ENCODE data around the gene ZNF57. TPM values are rescaled to one million over a fixed set of nuclear protein-coding genes. Genes with fewer than 3 reads are reported as not detected.
A peak's percentile ranks its signal among the peaks of the same experiment; 100 is the strongest.
"Not testable (repeated sequence)": the region's sequence is repeated elsewhere in the genome, so short reads cannot be mapped to it uniquely, and the experiment has no call there.

Gene ZNF57
- total RNA-seq, 3 donors from 2014 or later (not counting 1 experiment from before 2014, with no cell fraction given): 4.4 to 7.5 (median 4.7) TPM

DNA sequence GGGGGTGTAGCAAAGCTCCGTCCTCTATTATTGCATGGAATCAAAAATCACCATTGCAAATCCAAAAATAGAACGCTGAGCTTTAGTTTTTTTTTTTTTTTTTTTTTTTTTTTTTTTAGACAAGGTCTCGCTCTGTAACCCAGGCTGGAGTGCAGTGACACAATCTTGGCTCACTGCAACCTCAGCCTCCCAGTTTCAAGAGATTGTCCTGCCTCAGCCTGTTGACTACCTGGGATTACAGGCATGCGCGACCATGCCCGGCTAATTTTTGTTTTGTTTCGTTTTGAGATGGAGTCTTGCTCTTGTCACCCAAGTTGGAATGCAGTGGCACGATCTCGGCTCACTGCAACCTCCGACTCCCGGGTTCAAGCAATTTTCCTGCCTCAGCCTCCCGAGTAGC, 59.4 kb downstream of the ZNF57 start:
- ATAC-seq (no peak), DNase-seq (no peak)
- 93% methylated on average over 12 of the region's 12 CpGs for WGBS (ENCODE audit: insufficient coverage)
- H3K27me3 Mint-ChIP-seq (ENCODE audit: low read depth in 2 of 2): no peaks in the 10 kb centered on the region
- H3K4me1 Mint-ChIP-seq: no peaks in the 10 kb centered on the region
- H3K36me3 Mint-ChIP-seq: no peaks in the 10 kb centered on the region
- Histone ChIP-seq H3K9me3 (ENCODE audit: control insufficient read depth, insufficient read depth, low read length) (no peaks in the 10 kb centered on the region), H3K4me3 (ENCODE audit: low read length) (no peak overlapping the region), H3K4me1 (ENCODE audit: control insufficient read depth, insufficient read depth, low read length) (peaks cover 5% of the 10 kb centered on the region), H3K36me3 (ENCODE audit: control insufficient read depth, insufficient read depth, low read length) (no peaks in the 10 kb centered on the region), H3K27ac (ENCODE audit: low read length) (no peak overlapping the region), H3K27me3 (ENCODE audit: control insufficient read depth, insufficient read depth, low read length) (no peaks in the 10 kb centered on the region)
- intact Hi-C loops (cut with micrococcal nuclease): no loop called here
- no peak overlapping the region for H3K4me3 Mint-ChIP-seq
- no peak overlapping the region for H3K27ac Mint-ChIP-seq
- H3K9me3 Mint-ChIP-seq: no peaks in the 10 kb centered on the region
- TF ChIP-seq, protein P1, sequence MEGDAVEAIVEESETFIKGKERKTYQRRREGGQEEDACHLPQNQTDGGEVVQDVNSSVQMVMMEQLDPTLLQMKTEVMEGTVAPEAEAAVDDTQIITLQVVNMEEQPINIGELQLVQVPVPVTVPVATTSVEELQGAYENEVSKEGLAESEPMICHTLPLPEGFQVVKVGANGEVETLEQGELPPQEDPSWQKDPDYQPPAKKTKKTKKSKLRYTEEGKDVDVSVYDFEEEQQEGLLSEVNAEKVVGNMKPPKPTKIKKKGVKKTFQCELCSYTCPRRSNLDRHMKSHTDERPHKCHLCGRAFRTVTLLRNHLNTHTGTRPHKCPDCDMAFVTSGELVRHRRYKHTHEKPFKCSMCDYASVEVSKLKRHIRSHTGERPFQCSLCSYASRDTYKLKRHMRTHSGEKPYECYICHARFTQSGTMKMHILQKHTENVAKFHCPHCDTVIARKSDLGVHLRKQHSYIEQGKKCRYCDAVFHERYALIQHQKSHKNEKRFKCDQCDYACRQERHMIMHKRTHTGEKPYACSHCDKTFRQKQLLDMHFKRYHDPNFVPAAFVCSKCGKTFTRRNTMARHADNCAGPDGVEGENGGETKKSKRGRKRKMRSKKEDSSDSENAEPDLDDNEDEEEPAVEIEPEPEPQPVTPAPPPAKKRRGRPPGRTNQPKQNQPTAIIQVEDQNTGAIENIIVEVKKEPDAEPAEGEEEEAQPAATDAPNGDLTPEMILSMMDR (IDR thresholded peaks at IDR 0.05): no peak

DNA sequence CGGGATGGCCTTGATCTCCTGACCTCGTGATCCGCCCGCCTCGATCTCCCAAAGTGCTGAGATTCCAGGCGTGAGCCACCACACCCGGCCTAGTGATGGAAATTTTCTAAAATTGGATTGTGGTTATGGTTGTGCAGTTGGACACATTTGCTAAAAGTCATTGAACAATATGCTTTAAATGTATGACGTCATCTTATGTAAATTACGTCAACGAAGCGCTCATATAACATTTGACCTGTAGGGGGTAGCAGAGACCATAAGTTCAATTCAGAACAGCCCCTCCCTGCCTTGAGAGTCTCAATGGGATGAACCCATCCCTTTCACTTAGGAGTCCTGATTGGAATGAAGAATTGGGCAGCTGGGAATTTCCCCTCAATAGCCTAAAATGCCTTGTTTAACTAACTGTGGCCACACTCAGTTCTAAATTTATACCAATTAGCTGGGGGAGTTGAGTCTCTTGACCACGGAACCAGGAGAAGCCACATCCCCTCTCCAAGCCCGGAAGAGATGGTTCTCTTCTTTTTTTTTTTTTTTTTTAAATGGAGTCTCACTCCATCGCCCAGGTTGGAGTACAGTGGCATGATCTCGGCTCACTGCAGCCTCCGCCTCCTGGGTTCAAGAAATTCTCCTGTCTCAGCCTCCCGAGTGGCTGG, 61.4 kb downstream of the ZNF57 start:
- H3K36me3 ChIP-seq (ENCODE audit: control insufficient read depth, insufficient read depth, low read length): no peaks in the 10 kb centered on the region
- no peaks in the 10 kb centered on the region for H3K27me3 Mint-ChIP-seq (ENCODE audit: low read depth in 2 of 2)
- intact Hi-C loops (cut with micrococcal nuclease): loop anchor here (1.0 kb wide), 3 partner anchors 142 to 201 kb away; no protein-coding TSS in a partner anchor
- H3K4me3 ChIP-seq (ENCODE audit: low read length): no peak overlapping the region
- H3K27ac ChIP-seq (ENCODE audit: low read length): no peak overlapping the region
- H3K36me3 Mint-ChIP-seq: no peaks in the 10 kb centered on the region
- TF ChIP-seq, protein P1 (IDR thresholded peaks at IDR 0.05): peak; percentile 79
- H3K4me3 Mint-ChIP-seq: no peak overlapping the region
- DNase-seq (peak; percentile 28 to 93), ATAC-seq (peak; percentile 87 to 99 (median 95))
- no peaks in the 10 kb centered on the region for H3K27me3 ChIP-seq (ENCODE audit: control insufficient read depth, insufficient read depth, low read length)
- 41% methylated on average over 17 of the region's 17 CpGs for WGBS (ENCODE audit: insufficient coverage)
- H3K9me3 ChIP-seq (ENCODE audit: control insufficient read depth, insufficient read depth, low read length): no peaks in the 10 kb centered on the region
- H3K9me3 Mint-ChIP-seq: no peaks in the 10 kb centered on the region
- H3K4me1 Mint-ChIP-seq: no peaks in the 10 kb centered on the region
- peak overlapping the region; percentile 67 to 78 for H3K27ac Mint-ChIP-seq
- H3K4me1 ChIP-seq (ENCODE audit: control insufficient read depth, insufficient read depth, low read length): peaks cover 9% of the 10 kb centered on the region

DNA sequence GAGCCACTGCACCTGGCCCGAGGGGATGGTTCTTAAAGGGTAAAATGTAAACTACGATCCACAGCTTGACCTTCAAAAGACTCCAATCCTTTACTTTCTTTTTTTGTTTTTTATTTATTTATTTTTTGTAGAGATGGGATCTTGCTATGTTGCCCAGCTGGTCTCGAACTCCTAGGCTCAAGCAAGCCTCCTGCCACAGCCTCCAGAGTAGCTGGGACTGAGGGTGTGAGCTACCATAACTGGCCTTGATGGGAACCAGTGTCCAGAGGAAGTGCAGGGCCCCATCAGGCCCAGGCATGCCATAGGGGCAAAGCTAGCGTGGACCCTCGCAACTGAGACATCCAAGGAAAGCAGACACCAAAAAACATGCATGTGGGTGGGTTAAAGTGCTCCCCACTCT, 62.4 kb downstream of the ZNF57 start:
- H3K36me3 ChIP-seq (ENCODE audit: control insufficient read depth, insufficient read depth, low read length): no peaks in the 10 kb centered on the region
- no peak overlapping the region for H3K4me3 ChIP-seq (ENCODE audit: low read length)
- H3K27ac ChIP-seq (ENCODE audit: low read length): no peak overlapping the region
- H3K4me3 Mint-ChIP-seq: no peak overlapping the region
- no peaks in the 10 kb centered on the region for H3K4me1 Mint-ChIP-seq
- H3K9me3 Mint-ChIP-seq: no peaks in the 10 kb centered on the region
- peaks cover 9% of the 10 kb centered on the region for H3K4me1 ChIP-seq (ENCODE audit: control insufficient read depth, insufficient read depth, low read length)
- TF ChIP-seq, protein P1 (IDR thresholded peaks at IDR 0.05): no peak
- H3K27ac Mint-ChIP-seq: no peak overlapping the region
- intact Hi-C loops (cut with micrococcal nuclease): no loop called here
- no peaks in the 10 kb centered on the region for H3K27me3 ChIP-seq (ENCODE audit: control insufficient read depth, insufficient read depth, low read length)
- no peaks in the 10 kb centered on the region for H3K27me3 Mint-ChIP-seq (ENCODE audit: low read depth in 2 of 2)
- no peak for ATAC-seq
- no peaks in the 10 kb centered on the region for H3K9me3 ChIP-seq (ENCODE audit: control insufficient read depth, insufficient read depth, low read length)
- no peaks in the 10 kb centered on the region for H3K36me3 Mint-ChIP-seq
- 87% methylated on average over 4 of the region's 5 CpGs for WGBS (ENCODE audit: insufficient coverage)
- no peak for DNase-seq

DNA sequence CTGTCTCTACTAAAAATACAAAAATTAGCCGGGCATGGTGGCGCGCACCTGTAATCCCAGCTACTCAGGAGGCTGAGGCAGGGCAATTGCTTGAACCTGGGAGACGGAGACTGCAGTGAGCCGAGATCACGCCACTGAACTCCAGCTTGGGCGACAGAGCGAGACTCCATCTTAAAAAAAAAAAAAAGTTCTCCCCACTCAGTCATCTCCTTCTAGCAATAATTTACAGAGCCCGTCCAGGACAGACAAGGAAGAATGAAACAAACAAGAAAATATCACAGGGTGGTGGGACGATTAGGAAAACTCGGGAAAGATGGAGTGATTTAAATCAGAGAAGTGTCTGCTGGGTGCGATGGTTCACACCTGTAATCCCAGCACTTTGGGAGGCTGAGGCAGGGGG, 62.9 kb downstream of the ZNF57 start:
- H3K27me3 ChIP-seq (ENCODE audit: control insufficient read depth, insufficient read depth, low read length); H3K4me3 Mint-ChIP-seq; DNase-seq; H3K4me1 ChIP-seq (ENCODE audit: control insufficient read depth, insufficient read depth, low read length); H3K36me3 Mint-ChIP-seq; H3K4me1 Mint-ChIP-seq; H3K27ac ChIP-seq (ENCODE audit: low read length); H3K27ac Mint-ChIP-seq; intact Hi-C loops (cut with micrococcal nuclease); H3K27me3 Mint-ChIP-seq (ENCODE audit: low read depth in 2 of 2); ATAC-seq; H3K9me3 ChIP-seq (ENCODE audit: control insufficient read depth, insufficient read depth, low read length); H3K9me3 Mint-ChIP-seq; H3K36me3 ChIP-seq (ENCODE audit: control insufficient read depth, insufficient read depth, low read length); H3K4me3 ChIP-seq (ENCODE audit: low read length): not testable (repeated sequence)
- WGBS (ENCODE audit: insufficient coverage): 90% methylated on average over 11 of the region's 12 CpGs

All from natural killer cell (primary cell).